ENCODE results near the gene FAM3A.

- TF ChIP-seq CTCF (IDR thresholded peaks at IDR 0.05) (no peak), POLR2A (IDR thresholded peaks at IDR 0.05) (no peak)
These were observed 13.0 kb downstream of the FAM3A start for GRCh38 chrX:154502989-154503388.

Data from testis (tissue), 2 donors.